Left forelimb (tissue), 1 donor: ENCODE measurements around the gene TPRG1L.

Source experiments
- DNase-seq: peaks from one replicate; pipeline ENCODE4 v3.0.0-alpha.2; 2018; ENCODE audit warnings: low spot score

TPRG1L gene

DNA sequence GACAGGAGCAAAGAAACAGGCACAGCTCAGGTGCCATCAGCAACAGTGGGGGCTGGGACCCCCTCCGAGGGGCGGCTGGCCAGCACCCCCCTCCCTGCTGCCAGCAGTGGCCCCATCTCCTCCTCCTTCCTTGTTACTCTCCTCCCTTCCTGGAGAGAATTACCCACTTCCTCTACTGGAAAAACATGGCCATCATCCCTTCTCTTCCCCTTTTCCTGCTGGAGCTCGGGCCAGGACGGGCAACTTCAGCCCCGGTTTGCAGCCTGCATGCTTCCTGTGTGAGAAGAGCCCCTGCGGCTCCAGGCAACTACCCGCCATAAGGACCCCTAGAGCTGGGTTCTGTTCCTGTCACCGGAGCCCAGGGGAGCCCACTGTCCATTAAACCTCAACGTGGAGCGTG, 31.1 kb upstream of the TPRG1L start:
- no peak for DNase-seq

DNA sequence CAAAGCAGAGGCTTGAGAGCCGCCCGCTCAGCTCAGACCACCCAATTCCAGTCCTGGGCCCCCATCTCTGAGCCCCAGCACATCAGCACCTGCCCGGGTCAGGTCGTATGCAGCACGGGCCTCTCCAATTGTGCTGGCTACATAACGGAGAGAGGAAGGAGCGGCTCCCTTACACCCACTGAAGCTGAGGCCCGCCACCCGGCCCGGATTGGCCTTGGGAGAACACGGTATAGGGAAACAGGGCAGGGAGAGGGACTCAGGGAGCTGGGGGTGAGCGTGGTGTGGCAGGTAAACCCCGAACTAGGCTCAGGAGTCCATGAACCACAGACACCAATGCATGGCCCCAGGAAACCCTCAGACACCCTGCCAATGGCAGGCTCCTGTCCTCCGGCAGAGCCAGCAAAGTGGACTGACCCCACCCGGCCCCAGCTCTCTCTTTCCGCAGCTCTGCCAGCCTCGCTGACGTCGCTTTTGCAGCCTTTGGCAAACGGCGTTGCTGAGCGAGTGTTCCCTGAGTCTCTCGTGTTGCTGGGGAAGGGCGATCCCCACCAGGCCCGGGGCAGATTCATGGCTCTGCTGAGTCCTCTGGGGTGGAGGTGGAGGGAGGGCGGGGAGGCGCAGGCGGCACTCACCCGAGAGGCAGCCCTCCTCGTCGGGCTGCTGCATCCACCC, 30.0 kb upstream of the TPRG1L start:
- DNase-seq, result no peak

DNA sequence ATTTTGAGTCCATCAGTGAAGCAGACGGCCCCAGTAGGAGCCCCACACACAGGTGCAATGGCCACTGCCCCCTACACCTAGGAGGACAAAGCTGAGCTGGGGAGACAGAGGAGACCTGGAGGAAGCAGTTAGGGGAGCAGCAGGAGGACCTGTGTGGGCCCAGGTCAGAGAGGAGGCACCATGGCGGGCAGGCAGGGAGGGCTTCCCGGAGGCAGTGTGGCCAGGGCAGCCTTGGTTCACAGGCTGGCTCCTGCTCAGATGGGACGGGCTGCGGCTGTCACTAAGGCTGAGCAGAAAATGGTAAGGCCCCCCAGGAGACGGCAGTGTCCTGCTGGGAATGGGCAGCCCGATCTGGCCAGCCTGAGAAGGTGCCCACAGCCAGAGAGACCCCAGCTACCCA, 28.9 kb upstream of the TPRG1L start:
- DNase-seq, result no peak

DNA sequence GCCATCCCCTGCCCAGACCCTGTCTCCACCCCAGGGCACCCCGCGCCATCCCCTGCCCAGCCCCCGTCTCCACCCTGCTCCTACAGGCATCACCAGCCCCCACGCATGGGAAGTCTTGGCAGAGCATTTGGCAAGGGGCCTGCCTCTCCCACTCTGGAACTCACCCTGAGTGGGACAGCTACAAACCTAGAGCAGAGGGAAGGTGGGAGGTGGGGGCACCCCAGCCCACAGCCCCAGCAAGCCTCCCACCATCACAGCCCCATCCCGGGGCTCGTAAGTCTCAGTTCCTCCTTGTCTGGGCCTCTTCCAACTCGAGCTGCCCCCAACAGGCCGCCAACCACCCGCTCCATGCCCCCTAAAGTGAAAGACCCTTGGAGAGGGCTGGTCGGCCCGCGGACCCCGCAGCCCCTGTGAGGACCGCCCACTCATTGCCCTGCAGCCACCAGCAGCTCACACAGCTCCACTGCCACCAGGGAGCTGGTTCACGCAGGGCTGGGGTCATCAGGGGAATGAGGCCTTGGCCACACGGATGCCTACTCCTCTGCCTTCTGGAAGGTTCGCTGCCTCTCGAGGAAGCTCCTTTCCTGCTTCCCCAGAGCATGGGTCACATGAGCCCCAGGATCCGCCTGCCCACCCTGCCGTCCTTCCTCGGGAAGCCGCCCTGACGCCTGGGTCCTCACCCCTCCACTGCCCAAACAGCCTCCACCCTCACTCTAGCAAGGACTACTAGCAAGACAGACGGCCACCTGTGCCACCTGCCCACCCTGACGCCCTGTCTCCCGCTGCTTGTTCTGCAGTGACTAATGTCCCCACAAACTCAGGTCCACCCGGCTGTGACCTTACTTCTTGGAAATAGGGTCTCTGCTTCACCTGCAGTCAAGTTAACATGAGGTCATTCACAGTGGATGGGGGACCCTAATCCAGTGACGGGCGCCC, 27.9 kb upstream of the TPRG1L start:
- DNase-seq, result no peak

DNA sequence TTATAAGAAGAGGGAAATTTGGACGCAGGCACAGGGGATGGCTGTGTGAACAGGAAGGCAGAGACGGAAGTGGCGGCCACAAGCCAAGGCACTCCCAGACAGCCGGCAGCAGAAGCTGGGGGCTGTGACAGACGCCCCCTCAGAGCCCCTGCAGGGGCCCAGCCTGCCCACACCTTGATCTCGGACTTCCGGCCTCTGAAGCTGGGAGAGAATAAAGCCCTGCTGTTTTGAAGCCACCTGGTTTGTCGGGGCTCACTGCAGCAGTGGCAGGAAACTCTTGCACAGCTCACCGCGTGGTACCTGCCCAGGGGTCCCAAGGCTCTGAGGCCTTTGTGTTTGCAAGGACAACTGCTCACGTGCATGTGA, 27.2 kb upstream of the TPRG1L start:
- DNase-seq, result no peak

DNA sequence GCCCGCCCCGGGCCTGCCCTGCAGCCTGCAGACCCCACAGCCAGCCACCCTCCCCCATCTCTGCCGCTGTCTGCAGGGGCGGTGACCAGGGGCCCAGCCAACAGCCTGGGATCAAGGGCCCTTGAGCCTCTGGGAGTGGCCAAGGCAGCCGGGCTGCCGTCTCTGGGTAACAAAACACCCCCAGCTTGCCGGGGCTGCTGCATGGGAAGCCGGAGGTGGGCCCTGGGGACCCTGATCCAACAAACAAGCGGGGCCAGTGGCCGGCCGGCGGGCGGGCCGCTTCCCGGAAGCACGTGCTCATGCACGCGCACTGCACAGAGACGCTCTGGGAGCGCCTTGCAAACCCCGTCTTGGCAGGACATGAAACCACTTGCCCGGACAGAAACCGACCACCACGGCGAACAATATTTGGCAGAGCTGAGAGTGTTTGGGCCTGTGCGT, 26.7 kb upstream of the TPRG1L start:
- DNase-seq, result peak; percentile 79

DNA sequence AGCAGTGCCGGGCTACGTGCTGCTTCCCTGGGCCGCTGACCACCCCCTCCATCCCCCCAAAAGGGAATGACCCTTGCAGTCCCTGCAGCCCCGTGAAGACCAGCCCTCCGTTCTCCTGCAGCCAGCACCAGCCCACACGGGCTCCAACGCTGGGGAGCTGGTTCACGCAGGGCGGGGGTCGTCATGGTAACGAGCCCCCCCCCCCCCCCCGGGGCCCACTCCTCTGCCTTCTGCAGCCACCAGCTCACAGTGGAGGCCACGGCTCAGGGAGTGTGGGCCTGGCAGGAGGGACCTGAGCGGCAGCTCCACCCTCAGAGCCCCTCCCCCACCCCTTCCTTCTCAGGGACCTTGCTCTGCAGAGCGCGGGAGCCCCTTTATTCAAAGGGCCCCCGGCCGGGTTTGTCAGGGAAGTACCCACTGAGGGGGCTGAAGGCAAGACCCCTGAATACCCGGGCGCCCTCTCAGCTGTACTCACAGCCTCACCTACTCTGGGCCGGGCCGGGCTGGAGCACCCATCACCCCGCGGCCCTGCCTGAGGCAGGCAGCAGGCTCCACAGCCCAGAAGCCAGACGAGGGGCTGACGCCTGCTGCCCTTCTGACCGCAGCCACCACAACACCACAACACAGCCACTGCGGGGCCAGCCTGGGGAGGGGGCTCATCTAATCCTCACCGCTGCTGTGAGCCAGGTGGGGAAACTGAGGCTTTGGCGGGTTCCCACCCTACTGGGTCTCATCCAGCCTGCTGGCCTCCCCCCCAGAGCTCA, 26.1 kb upstream of the TPRG1L start:
- no peak for DNase-seq

DNA sequence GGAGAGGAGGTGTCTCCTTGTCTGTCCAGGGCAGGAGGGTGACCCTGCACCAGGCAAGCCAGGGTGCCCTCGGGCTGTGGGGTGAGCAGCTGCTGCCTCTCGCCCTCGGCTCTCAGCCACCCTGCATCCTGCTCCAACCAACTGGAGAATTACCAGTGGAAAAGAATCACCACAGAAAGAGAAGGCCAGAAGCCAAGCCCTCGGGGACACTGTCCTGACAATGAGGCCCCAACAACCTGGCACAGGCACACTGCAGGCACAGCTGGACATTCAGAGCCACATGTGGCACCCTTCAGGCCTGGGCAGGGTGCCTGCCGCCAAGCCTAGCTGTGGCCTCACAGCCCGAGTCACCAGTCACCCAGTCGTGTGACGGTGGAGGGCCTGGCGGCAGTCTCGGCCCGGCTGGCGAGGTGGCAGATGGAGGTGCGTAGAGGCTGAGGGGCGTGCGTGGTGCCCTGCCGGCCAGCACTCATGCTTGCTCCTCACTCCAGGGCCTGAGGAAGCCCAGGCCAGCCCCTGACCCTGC, 25.5 kb upstream of the TPRG1L start:
- no peak for DNase-seq

DNA sequence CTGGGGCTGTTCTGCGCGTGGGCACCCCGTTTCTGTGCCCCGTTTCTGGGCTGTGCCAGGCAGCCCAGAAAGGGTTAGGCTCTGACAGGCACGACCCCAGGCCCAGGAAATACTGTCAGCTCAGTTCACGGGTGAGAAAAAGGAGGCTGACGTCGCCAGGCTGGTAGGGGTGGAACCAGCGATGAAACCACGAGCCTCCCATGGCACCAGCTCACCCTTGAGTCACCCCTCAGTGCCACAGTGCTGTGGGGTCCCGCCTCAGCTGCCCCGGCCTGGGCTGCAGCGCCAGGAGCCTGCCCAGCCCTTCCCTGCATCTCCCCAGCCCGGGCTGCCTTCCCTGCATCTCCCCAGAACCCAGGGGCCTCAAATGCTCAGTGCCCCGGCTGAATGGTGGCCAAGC, 25.0 kb upstream of the TPRG1L start:
- DNase-seq, result no peak

DNA sequence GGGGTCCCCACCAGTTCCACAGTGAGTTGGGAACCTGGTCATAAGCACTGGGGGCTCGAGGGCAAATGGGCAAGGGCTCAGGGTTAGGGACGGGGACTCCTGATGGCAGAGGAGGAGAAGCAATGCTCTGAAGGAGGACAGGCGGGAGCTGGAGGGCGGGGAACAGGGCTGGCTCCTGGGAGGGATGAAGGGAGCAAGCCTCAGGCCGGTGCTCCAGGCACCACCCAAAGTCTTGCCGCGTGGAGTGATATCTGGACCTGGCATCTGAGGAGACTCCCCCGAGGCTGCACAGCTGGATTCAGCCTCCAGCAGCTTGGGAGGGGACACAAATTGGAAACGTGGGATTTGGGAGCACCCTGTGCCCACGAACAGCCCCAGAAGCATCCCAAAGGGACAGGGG, 24.5 kb upstream of the TPRG1L start:
- DNase-seq, result no peak

DNA sequence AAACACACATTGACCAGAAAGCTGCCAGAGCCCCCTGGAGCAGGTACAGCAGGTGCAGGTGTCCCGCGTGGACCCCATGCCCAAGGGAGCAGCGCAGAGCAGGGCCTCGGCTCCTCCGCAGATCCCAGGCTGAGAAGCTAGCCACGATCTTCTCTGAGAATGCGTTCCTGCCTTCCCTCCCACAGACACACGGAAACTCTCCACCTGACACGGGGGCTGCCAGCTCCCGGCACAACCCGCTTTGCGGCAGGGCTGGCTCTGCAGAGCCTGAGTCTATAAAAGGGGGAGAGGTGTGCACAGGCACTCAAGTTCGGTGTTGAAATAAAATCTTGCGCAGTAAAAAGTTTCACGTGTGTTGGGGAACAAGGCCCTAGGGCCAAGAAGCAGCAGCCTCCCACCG, 23.1 kb upstream of the TPRG1L start:
- DNase-seq, result no peak

DNA sequence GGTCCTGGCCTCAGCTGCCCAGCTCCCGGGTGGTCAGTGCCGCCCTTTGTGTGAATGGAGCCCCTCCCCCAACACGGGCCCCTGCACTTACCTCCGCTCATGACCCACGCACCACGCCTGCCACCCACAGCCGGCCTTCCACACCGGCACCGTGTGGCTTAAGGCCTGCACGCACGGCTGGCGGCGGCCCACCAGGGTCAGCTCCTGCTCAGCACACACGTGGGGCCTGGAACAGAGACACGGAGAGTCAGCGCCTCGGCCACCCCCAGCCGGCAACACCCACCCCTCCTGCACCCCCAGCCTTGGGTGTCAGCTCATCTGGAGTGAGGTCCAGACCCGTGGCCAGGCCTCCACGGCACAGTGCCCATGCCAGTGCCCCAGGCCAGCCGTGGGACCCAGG, 22.4 kb upstream of the TPRG1L start:
- no peak for DNase-seq

DNA sequence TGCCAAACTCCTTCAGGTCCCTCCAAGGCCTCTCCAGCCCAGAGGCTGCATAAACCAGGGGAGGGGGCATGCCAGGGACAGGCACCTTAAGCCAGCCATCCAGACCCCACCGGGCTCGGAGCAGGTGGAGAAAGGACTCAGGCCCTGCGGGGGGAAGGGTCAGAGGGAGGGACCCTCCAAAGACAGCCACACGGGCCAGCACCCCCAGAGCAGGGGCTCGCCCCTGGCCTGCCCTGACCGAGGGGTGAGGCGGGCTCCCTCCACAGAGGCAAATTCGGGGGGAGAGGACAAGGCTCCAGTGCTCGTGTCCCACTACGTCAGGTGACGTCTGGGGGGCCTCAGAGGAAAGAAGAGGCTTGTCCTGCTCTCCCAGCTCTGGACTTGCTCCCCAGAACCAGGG, 21.7 kb upstream of the TPRG1L start:
- no peak for DNase-seq

DNA sequence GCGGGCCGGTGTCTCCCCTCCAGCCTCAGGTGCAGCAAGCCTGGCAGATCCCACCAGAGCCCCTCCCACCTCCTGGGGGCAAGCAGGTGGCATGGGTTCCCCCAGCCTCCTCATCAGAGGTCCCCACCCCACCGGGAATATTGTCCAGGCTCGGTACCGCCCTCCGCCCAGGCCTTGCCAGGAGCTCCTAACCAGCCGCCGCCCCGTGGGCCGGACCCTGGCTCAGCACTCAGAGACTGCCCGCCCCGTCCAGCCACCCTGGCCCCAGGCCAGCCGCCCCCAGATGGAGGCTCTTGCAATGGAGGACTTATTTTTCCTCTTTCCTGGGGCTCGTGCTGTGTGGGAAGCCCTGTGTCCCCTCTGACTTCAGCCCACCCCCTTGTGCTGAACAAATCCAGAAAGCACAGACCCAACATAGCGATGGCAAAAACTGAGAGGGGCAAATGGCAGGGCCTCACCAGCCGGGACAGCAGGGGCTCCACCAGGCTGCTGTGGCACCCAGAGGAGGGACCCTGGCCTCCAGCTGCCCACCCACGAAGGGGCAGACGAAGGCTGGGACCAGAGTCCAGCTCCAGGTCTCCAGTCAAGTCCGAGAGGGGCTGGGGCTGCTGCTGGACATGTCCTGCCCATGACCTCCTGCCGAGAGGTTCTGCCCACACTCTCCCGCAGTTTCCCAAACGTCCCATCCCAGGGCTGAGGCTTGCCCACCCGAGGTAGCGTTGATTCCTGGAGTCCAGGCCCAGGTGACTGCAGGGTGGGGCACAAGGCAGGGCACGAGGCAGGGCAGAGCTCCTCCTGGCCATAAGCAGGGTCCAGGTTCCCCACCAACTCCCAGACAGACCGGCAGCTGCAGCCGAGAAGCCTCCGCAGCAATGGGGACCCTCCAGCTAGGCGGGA, 21.0 kb upstream of the TPRG1L start:
- DNase-seq, result no peak

DNA sequence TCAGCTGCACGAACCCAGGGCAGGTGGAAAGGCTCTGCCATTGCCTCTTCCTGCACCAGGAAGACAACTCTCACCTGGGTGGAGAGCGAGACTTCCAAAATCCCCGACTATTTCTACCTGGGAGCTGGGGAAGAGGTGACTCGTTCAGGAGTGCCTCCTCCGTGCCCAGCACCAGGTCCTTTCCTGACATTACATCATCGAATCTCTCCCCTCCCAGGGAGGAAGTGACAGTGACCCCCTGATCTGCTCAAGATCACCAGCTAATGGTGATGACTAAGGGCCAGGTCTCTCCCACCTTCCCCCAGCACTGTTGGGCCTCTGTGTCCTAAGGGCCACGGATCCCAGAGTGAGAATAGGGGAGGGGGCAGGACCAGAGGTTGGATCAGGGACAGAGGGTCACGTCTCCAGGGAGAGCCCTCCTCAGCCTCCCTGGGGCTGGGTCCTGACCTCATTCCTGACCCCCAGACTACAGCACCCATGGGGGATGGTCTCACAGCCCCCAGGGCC, 20.3 kb upstream of the TPRG1L start:
- no peak for DNase-seq

DNA sequence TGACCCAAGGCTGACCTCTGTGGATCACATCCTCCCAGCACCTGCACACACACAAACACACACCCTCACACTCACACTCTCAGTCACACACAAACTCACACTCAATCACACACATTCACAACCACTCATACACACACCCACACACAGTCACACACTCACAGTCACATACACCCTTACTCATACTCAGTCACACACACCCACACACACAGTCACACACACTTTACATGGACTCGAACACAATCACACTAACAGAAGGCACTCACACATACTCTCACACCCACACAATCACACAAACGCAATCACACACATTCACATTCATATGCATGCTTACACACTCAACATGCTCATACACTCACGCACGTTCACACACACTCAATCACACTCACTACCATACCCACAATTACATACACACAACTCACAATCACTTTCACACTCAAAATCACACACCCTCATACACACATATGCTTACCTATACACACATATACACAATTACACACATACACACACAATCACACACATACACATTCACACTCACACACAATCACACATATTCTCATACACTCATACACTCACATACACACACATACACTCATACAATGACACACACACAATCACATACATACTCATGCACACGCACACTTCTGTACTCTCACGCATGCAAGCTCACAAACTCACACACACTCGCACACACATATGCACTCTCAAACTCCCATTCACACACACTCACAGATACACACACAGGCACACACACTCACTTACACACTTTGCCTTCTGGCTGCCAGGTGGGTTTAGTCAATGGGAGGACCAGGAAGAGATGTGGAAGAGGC, 19.6 kb upstream of the TPRG1L start:
- no peak for DNase-seq

DNA sequence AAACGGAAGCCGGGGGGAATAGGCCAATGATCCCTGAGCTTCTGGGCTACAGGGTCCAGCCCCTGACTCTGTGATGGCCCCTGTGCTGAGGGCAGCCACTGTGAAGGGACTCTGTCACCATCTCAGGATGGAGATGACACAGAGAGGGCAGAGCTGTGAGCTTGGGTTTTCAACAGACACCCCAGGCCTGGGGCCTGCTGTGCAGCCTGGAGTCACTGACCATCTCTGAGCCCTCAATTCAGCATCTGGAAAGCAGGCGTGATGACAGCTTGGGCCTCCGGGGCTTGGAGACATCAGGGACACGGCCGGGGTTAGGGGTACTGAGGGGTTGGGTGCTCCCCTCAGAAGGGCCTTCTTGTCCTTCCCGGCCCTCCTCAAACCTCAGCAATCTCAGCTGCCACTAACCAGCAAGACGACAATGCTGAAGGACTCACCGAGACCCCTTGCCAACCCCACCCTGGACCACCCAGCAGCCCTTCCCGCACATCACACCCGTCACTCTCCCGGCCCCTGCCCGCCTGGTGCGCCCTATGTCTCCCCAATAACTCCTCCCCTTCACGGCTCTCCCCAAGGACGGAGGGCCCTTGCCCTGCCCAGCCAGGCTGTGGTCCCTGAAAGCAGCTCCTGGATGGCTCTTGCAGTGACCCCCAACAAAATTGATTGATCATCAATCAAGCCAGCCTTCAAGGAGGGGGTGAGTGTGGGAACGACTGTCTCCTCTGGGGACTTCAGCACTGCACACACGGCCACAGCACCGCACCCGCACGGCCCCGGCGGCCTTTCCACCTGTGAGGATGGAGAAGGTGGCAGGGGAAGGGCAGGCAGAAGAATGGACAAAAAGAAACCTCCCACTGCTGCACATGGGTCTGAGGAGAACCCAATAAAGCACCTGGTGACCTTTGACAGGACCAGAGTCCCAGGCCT, 17.8 kb upstream of the TPRG1L start:
- DNase-seq, result no peak

DNA sequence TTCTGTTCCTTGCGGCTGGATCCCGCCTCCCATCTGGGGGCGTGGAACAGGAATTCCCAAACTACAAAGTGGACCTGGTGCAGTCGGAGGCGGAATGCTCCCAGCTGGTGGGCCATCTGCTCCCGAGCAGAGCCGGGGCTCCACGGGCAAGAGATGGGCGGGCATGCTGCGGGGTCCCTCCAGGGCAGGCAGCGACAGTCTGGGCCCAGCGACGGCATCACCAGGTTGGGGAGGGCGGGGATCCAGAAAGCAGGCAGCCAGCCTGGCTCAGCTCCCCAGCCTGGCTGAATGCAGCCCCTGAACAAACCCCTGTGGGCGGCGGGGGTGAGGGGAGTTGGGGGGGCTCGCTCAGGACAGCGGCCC, 17.1 kb upstream of the TPRG1L start:
- DNase-seq, result no peak

DNA sequence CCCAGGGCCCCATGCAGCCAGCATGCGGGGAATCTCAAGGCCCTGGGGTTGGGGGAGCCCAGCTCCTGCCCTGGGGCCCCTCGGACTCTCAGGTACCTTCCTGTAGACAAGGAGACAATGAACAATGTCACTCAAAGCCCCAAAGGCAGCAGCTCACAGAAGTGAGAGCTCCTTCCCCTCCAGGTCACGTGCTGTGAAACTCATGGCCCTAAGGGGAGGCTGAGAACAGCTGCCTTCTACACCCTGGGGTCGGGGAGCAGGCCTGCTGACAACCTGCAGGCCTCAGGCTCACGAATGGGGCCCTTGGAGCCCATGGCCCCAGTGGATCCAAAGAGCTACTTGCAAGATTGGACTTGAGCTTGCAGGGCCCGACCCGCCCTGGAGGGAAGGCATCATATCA, 16.7 kb upstream of the TPRG1L start:
- no peak for DNase-seq
